Urinary bladder (tissue), 4 donors: ENCODE results near the gene NPHP1. TPM values are rescaled to one million over a fixed set of nuclear protein-coding genes. Genes with fewer than 3 reads are reported as not detected.
"Not testable (repeated sequence)": the region's sequence is repeated elsewhere in the genome, so short reads cannot be mapped to it uniquely, and the experiment has no call there.

Experiments
- DNase-seq: peaks from one replicate; pipeline ENCODE4 v3.0.0-alpha.2; 2015; ENCODE audit errors: extremely low spot score
- H3K27ac ChIP-seq: one replicate; pipeline ENCODE4 v1.5.1; 2013; ENCODE audit warnings: low read depth, mild to moderate bottlenecking, moderate library complexity
- H3K36me3 ChIP-seq: one replicate; pipeline ENCODE4 v1.6.1; 2013; ENCODE audit warnings: mild to moderate bottlenecking, moderate library complexity; ENCODE audit not compliant: insufficient read depth
- H3K4me1 ChIP-seq: one replicate; pipeline ENCODE4 v1.6.1; 2013; ENCODE audit warnings: mild to moderate bottlenecking, moderate library complexity; ENCODE audit not compliant: insufficient read depth
- H3K4me3 ChIP-seq: one replicate; pipeline ENCODE4 v1.5.1; 2013; ENCODE audit warnings: low read depth, low read length
- WGBS: extraction: QIAGEN DNeasy Blood & Tissue Kit; methylation state at CpG from one replicate; pipeline ENCODE4 v1.1.7; 2013; 5-methylcytosine and 5-hydroxymethylcytosine counted together
- polyA plus RNA-seq: library from polyadenylated mRNA; stranded (reverse); fragments of 200-250 nt; gene quantifications from one replicate; pipeline ENCODE4 v1.2.3, GENCODE V29; 2013
- total RNA-seq: library from RNA; depleted of rRNA; stranded (reverse); fragments of >200 nt; gene quantifications from one replicate; pipeline ENCODE4 v1.2.3, GENCODE V29; 2014
- donor health status: healthy with polysubstance abuse.
- donor health status: healthy.

Gene NPHP1
- total and polyA plus RNA-seq, 2 donors: 6.1 to 10.8 TPM

DNA sequence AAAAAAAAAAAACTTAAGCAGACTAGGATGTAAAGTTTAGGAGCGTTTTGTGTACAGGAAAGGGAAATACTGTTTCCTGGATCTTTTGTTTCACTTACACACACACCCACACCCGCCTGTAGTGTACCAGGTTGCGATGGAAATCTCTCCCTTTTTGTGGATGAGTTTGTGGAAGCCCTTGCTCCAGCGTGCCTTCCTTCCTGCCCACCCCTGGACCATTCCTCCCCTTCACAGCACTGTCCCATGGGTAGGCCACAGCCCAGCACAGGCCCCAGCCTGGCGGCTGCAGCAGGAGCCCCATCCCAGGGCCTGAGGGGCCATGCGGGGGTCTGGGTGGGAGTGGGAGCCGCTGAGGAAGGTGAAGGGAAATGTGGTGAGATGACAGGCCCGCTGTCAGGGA, 104.3 kb downstream of the NPHP1 start:
- no peak overlapping the region for H3K27ac ChIP-seq
- H3K4me3 ChIP-seq: no peak overlapping the region
- 79% methylated on average over 8 of the region's 8 CpGs for WGBS
- DNase-seq: no peak
- no peaks in the 10 kb centered on the region for H3K36me3 ChIP-seq
- H3K4me1 ChIP-seq: no peaks in the 10 kb centered on the region

DNA sequence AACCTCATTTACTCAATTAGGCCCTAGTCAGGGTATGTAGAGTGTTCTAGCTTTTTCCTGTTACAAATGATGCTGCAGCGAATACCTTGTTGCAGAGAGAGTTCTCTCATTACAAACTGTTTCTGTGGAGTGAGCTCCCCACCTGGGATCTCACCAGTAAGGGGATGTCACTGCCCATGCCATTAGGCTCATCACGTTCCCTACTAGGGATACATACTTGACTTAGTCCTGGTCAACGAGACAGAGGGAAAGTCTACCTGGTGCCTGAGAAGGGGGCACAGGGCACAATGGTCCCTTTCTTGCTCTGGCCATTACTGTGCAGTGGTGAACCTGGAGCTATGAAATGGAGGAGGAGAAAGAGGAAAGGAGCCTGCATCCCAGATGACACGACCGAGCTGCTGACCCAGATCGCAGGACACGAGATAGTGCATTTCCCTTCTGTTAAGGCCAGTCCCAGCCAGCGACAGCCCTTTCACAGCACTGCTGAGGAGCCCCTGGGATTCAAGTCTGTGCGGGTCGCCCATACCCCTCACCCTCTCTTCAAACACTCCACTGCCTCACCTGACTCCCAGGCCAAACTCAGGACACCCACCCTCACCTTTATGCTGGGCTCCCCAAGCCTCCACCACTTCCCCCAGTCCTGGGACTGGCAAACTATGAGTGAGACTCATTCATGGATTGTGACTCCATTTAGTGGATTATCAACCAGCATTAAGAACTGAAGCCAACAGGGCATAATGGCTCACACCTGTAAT, 105.2 kb downstream of the NPHP1 start:
- Histone ChIP-seq H3K4me3 (no peak overlapping the region), H3K36me3 (no peaks in the 10 kb centered on the region), H3K27ac (no peak overlapping the region), H3K4me1 (no peaks in the 10 kb centered on the region)
- no peak for DNase-seq
- WGBS: 77% methylated on average over 10 of the region's 10 CpGs

DNA sequence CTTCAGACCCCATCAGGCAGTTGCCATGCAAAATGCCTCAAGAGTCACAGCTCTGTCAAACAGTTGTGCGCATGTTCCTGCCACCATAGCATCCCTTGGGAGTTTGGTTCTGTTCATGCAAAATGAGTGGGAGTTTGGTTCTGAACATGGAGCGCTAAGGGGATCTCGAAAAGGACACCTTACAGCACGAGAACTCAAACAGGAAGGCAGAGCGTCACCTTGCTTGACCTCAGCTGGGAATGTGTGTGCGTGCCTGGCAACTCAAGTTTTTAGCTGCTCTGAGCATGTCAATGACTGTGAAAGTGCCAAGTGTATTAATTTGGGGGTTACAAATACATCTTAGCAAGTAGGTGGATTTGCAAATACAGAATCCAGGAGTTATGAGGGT, 105.8 kb downstream of the NPHP1 start:
- no peak for DNase-seq
- Histone ChIP-seq H3K27ac (no peak overlapping the region), H3K4me1 (no peaks in the 10 kb centered on the region), H3K4me3 (no peak overlapping the region), H3K36me3 (no peaks in the 10 kb centered on the region)
- WGBS: 90% methylated on average over 6 of the region's 6 CpGs

DNA sequence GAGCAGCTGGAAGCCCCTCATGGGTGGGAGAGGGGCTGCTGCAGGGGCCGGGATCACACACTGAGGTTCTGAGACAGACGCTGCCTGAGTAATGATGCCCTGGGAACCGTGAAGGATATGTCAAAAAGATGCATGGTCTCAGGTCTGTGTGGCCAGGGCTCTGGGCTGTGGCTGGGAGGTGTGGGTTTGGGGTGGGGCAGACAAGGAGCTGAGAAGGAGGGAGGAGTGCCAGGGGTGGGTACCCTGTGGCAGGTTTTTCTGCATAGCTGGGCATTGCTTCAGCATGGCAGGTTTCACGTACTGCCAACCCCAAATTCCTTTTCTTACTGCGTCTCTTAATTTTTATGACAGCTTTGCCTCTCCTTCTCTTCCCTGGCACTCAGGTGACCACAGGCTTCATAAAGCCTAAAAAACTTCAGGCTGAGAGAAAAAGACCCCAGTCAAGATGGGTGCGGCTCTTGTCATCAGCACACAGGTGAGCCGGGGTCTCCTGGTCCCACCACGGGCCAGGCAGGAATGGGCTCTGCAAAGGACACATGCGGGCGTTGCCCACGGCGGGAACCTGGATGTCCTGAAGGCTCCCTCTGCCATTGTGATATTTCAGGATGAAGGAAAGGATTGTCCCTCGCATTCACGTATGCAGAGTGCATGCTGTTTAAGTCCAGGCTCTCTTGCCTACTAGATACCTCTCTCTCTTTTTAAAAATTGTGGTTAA, 107.2 kb downstream of the NPHP1 start:
- no peak for DNase-seq
- Histone ChIP-seq H3K4me1 (no peaks in the 10 kb centered on the region), H3K4me3 (no peak overlapping the region), H3K36me3 (no peaks in the 10 kb centered on the region), H3K27ac (no peak overlapping the region)
- WGBS: 87% methylated on average over 14 of the region's 14 CpGs

DNA sequence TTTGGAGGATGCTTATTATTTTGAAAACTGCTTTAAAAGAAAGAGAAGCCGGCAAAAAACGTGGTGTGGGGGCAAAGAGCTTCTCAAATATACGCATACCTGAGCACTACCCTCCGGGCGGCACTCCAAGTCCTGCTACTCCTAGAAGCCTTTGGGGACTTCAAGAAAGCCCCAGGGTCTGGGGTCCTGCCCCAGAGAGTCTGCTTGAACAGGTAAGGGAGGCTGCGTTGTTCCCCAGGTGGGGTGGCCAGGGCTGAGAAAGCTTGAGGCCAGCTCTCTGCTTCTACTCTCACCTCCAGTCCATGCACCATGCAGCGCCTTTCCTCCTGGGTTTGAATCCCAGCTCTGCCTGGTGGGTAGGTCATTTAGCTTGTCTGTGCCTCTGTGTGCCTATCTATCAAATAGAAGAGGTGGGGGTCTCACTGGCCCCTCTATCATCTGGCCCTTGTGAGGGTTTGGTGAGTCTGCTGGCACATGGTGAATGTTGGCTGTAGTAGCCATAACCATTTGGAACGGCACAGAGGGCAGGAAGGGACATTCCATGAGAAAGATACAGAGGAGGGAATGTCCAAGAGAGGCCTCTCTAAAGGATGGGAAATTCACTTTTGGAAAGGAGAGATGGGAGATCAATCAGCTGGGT, 108.7 kb downstream of the NPHP1 start:
- DNase-seq: no peak
- Histone ChIP-seq H3K36me3 (no peaks in the 10 kb centered on the region), H3K4me3 (no peak overlapping the region), H3K27ac (no peak overlapping the region), H3K4me1 (no peaks in the 10 kb centered on the region)
- WGBS: 90% methylated on average over 8 of the region's 8 CpGs

DNA sequence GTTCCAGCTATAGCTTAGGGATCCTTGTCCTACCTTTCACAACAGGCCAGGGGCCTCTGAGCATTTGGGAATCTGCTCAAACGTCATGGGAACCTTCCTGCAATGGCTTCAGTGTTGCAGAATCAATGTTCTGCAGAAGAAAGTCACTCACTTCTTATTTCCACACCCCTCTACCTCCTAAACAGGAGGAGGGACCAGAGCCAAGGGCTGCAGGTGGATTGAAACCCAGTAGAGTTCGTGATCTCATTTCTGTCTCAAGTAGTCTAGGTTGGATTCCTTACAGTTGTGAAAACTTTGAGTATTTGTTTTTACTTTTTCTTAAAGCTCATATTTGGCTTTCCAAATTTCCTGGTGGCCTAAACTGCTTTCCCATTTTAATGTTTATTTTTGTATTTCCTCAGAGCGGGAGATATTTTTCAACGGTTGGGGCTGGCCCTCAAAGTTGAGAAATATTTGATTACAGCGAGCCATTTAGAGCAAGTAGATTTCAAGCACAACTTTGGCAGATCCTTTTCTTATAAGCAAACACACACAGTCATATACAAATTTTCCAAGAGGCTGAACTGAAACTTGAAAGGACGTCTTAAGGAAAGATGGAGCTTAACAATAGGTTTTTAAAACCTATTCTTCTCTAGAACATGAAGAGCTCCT, 109.8 kb downstream of the NPHP1 start:
- not testable (repeated sequence) for H3K4me3 ChIP-seq, H3K4me1 ChIP-seq, H3K36me3 ChIP-seq, DNase-seq, H3K27ac ChIP-seq
- WGBS: 41% methylated on average over 5 of the region's 6 CpGs

DNA sequence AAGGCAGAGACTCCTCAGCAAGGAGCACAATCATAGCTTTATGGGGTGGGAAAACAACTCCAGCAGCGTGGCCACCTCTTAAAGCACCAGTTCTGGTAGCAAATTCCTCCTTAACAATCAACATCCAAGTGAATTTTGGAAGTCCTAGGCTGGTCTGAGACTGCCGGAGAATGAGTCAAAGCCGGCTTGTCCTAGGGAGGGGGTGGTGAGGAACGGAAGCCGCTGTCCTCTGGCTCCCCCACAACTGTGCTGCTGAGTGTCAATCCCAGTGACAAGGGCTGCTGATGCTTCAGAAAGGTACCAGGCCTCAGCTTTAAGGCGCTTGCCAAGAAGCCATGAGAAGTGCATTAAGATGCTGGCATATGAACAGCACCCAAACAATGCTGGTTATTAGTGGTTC, 110.9 kb downstream of the NPHP1 start:
- not testable (repeated sequence) for DNase-seq, H3K27ac ChIP-seq, H3K4me3 ChIP-seq, H3K4me1 ChIP-seq, H3K36me3 ChIP-seq
- no CpG with 5 or more reads among the region's 6 CpGs for WGBS

DNA sequence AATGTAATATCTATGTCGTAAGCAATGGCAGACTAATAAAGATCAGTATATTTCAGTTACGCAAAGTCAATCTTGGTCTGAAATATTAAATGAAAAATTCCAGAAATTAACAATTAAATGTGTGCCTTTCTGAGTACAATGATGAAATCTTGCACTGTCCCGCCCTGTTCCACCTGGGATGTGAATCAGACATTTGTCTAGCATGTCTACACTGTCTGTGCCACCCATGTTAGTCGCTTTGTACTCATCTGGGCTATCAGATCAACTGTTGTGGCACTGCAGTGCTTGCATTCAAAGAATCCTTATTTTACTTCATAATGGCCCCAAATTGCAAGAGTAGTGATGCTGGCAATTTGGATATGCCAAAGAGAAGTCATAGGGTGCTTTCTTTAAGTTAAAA, 114.6 kb downstream of the NPHP1 start:
- H3K27ac ChIP-seq, H3K36me3 ChIP-seq, H3K4me3 ChIP-seq, DNase-seq, H3K4me1 ChIP-seq: not testable (repeated sequence)
- WGBS: 47% methylated on average over 2 of the region's 4 CpGs

DNA sequence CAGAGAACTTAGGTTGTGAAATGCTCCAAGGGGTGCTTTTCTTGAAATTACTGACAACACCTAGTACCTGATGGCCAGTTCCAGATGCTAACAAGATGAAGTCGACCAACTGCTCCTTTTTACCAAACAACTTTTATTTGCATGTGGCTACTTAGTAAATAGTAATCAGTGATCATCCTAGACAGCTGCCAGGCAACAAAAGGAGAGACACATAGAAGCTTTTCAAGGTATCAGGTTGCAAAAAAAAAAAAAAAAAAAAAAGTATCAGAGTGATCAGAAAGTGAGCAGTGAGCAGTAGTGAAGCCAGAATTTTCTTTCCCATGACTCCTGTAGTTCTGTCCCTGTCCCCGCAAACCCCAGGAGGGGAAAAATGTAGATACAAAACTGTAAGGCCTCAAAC, 121.1 kb downstream of the NPHP1 start:
- DNase-seq: not testable (repeated sequence)

DNA sequence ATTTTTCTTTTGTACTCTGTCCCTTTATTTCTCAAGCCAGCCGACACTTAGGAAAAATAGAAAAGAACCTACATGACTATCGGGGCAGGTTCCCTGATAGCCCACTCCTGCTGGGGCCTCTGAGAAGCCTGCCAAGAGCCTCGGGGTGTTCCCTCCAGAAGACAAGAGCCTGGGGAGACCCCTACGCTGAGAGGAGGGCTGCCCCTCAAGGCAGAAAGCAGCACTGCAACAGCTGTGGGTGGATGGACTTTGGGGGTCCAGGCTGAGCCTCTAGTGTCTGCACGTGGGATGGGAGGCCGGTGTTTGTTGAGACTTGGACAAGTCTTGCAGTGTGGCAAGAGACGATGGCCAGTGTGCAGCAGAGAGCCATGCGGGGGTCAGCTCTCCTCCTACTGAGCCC, 121.7 kb downstream of the NPHP1 start:
- H3K27ac ChIP-seq, DNase-seq, H3K4me1 ChIP-seq, H3K36me3 ChIP-seq, H3K4me3 ChIP-seq: not testable (repeated sequence)
- WGBS: no CpG with 5 or more reads among the region's 8 CpGs

More for the DNA sequence above, 121.1 kb downstream of the NPHP1 start:
- H3K27ac ChIP-seq, H3K36me3 ChIP-seq, H3K4me3 ChIP-seq, H3K4me1 ChIP-seq: not testable (repeated sequence)
- WGBS: no CpG with 5 or more reads among the region's 2 CpGs

DNA sequence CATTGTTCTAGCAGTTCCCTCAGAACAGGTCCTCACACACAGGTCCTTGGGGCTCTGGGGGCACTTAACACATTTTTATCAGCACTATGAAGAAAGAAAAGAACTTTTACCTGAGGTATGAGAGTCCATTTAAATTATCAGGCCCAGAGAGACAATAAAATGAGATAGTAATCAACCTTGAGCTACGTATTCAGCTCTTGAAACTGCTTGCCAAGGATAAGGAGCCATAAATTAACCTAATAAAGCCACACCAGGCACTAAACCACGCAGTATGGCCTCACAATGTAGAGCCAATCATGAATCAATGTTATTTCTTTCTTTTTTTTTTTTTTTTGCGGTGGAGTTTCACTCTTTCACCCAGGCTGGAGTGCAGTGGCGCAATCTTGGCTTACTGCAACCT, 126.7 kb downstream of the NPHP1 start:
- H3K27ac ChIP-seq, H3K4me3 ChIP-seq, H3K4me1 ChIP-seq, DNase-seq, H3K36me3 ChIP-seq: not testable (repeated sequence)
- WGBS: 45% methylated on average over 1 of the region's 4 CpGs

DNA sequence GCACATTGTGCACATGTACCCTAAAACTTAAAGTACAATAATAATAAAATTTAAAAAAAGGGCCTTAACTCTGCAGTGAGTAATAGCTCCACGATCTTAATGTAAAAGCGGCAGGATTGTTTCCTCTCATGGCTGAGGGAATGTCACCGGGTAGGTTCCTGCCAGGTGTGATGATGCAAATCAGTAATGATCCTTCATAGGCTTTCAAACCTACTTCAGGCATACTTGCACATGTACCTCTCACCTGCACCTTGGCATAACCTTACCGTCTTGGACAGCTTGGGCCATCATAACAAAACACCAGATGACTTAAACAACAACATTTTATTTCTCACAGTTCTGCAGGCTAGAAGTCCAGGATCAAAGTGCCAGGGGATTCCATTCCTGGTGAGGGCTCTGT, 128.9 kb downstream of the NPHP1 start:
- 70% methylated on average over 2 of the region's 4 CpGs for WGBS
- not testable (repeated sequence) for H3K27ac ChIP-seq, H3K4me3 ChIP-seq, DNase-seq, H3K4me1 ChIP-seq, H3K36me3 ChIP-seq
